Suprapubic skin (tissue), 4 donors: ENCODE measurements around the gene CELF4.

ENCODE experiments used
- EP300 ChIP-seq: sonication (generic); formaldehyde crosslinking; IDR thresholded peaks from one replicate; pipeline ENCODE4 v1.6.1; 2017; ENCODE audit warnings: antibody characterized with exemption
- POLR2AphosphoS5 ChIP-seq, 3 donors: sonication (generic); formaldehyde crosslinking; IDR thresholded peaks; one replicate each; pipeline ENCODE4 v1.6.1; 2017; ENCODE audit warnings: antibody characterized with exemption in 3 of 3
- TF ChIP-seq, protein P1 (sequence below), 2 donors: fragments of 200-600 bp in 1 of 2; fragments of 450-650 bp in 1 of 2; sonication (generic) in 1 of 2; IDR thresholded peaks; one replicate each; pipeline ENCODE4 v1.5.1; 2016 to 2019; ENCODE audit warnings: antibody characterized with exemption in 2 of 2, mild to moderate bottlenecking in 1 of 2, moderate library complexity in 1 of 2

DNA sequence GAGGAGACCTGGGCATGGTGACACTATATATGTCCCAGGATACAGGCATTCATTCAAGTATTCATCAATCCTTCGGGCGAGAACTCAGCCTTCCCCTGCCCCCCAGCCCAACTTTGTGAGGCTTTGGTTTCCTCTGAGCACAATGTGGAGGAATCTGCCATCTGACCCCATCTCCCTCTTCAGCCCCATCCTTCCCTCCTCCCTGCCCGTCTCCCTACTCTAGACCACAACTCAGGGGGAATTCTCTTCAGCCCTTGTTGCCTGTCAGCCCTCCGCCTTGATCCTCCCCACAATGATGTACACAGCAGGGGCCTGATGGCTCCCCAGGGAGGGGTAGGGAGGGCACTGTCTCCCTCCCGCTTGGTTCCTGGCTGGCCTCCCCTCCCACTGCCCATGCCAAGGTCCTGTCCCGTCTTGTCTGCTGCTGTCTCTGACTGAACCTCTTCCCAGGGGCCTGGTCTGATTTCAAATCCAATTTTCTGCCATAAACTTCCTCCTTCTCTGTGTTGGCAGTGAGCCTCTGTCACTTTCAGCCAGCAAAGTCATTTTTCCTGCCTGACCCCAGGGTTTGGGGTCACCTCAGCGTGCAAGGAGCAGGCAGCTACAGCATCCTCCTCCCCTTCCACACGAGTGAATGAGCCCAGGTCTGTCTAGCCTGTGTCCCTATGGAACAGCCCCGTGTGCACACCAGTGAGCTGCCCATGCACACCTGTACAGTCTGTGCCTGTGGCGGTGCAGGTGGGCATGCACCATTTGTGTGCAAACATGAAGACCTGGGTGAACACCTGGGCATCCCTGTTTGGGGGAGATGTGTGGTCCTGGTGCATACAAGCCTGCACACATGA is 197.3 kb downstream of the CELF4 start:
- TF ChIP-seq, protein P1, sequence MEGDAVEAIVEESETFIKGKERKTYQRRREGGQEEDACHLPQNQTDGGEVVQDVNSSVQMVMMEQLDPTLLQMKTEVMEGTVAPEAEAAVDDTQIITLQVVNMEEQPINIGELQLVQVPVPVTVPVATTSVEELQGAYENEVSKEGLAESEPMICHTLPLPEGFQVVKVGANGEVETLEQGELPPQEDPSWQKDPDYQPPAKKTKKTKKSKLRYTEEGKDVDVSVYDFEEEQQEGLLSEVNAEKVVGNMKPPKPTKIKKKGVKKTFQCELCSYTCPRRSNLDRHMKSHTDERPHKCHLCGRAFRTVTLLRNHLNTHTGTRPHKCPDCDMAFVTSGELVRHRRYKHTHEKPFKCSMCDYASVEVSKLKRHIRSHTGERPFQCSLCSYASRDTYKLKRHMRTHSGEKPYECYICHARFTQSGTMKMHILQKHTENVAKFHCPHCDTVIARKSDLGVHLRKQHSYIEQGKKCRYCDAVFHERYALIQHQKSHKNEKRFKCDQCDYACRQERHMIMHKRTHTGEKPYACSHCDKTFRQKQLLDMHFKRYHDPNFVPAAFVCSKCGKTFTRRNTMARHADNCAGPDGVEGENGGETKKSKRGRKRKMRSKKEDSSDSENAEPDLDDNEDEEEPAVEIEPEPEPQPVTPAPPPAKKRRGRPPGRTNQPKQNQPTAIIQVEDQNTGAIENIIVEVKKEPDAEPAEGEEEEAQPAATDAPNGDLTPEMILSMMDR (IDR thresholded peaks at IDR 0.05), result no peak
- TF ChIP-seq POLR2AphosphoS5 (IDR thresholded peaks at IDR 0.05) (no peak), EP300 (no peak)
